AG09319 (cell line): ENCODE measurements around the gene MEGF11.

Source experiments
- DNase-seq: peaks from one replicate; pipeline ENCODE4 v3.0.0-alpha.2; 2010; ENCODE audit warnings: low read depth; ENCODE audit errors: extremely low read depth
- TF ChIP-seq, protein P1 (sequence below): IDR thresholded peaks from 2 replicates; pipeline ENCODE4 v1.5.1; 2011; ENCODE audit warnings: low read depth, mild to moderate bottlenecking, inconsistent platforms, low read length, moderate library complexity

Gene MEGF11

DNA sequence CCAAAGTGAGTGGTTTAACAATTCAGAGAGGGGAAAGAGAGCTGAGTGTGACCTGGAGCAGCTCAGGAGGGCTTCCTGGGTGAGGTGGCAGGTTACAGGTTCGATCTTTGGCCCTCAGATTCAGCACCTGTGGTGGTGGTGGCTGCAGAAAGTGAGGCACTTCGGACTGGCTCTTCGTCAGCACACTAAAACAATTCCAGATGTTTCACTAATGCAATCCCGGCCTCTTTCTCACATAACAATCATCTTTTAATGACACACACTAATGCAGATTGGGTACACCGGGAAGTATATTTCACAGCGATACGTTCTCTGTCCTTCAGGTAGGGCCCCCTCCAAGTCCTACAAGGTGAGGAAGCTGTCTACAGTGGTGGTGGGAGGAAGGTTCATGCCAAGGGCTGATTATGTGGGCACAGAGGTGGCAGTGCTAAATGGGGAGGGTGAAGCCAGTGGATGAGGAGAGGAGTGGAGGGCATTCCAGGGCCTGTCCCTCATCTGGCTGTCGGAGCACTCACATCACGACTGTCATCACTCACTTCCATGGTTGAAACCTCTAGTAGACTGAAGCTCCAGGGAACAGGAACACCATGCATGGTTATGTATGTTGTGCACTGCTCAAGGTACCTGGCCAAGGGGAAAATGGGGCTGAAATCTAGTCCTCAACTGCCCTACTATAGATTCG, 213.2 kb downstream of the MEGF11 start:
- TF ChIP-seq, protein P1, sequence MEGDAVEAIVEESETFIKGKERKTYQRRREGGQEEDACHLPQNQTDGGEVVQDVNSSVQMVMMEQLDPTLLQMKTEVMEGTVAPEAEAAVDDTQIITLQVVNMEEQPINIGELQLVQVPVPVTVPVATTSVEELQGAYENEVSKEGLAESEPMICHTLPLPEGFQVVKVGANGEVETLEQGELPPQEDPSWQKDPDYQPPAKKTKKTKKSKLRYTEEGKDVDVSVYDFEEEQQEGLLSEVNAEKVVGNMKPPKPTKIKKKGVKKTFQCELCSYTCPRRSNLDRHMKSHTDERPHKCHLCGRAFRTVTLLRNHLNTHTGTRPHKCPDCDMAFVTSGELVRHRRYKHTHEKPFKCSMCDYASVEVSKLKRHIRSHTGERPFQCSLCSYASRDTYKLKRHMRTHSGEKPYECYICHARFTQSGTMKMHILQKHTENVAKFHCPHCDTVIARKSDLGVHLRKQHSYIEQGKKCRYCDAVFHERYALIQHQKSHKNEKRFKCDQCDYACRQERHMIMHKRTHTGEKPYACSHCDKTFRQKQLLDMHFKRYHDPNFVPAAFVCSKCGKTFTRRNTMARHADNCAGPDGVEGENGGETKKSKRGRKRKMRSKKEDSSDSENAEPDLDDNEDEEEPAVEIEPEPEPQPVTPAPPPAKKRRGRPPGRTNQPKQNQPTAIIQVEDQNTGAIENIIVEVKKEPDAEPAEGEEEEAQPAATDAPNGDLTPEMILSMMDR, result no peak
- DNase-seq, result no peak

DNA sequence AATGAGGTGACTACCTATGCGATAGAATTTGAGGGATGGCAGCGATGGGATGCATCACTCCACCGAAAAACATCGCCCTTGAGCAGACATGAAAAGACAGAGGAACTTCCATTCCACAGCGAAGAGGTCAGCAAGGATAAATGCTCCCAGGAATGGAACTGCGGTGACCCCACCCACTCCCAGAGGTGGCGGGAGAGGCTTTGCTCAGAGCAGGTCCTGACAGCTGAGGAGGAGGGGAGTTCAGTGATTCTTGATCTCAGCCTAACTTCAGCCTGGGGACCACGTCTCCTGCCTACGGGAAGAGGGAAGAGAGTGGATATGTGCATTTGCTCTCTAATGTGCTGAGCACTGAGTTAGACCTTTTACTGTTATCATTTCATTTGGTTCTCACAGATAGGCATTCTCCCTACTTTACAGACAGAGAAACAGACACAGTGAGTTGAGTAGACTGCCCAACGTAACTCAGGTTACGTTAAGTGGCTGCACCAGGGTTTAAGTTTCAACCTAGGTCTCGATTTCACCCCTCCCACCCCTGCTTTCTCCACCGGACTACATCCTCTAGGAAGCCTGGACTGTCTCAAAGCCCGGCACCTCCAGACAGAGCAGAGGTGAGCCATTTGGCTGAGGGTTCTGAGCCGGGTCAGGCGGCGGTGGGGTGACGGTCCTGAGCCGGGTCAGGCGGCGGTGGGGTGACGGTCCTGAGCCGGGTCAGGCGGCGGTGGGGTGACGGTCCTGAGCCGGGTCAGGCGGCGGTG, 214.3 kb downstream of the MEGF11 start:
- no peak for DNase-seq
- TF ChIP-seq, protein P1, result no peak

DNA sequence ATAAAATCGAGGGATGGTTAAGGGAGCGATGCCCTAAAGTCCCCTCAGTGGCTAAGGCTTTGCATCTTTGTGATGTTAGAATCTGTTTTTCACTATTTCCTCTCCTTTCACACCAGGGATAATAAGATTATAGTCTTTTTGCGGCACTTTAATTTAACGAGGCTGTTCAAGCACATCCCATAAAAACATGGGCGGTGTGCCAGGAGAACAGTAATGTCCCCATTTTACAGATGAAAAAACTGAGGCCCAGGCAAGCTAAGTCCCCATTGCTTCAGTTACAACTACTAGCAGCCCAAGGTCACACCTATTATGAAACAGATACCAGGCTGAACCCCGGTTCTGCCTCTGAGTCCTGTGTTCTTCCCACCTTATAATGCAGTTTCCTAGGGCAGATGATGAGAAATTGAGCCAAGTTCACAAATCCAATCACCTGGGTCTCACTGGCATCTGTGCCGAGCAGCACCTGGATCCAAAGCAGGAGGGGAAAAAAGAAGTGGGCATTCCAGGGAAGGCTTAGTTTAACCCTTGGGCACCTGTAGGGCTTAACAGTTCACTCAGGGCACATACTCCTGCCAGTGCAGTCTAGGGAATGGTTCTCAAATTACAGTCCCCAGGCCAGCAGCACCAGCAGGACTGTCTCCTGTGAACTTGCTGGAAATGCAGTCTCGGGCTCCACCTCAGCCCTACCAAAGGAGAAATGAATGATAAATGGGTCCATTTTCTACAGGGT, 215.0 kb downstream of the MEGF11 start:
- no peak for DNase-seq
- TF ChIP-seq, protein P1, result no peak

DNA sequence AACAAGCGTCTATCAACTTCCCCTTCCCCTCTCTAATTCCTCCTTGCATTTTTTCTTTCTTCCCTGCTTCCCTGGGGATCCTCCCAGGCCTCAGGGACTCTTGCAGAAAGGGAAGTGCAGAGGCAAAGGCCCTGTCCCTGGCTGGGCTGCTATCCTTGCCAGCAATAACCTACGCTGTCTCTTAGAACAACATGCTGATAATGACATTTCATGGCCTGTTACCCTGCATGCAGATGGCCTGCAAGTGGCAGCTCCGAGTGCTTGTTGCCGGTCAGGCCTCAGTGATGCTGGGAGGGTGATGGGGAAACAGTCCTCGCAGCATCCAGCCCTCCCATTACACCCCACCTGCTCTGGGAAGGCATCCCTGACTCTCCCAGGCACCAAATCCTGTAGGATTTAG, 216.7 kb downstream of the MEGF11 start:
- DNase-seq, result no peak
- TF ChIP-seq, protein P1, result no peak

DNA sequence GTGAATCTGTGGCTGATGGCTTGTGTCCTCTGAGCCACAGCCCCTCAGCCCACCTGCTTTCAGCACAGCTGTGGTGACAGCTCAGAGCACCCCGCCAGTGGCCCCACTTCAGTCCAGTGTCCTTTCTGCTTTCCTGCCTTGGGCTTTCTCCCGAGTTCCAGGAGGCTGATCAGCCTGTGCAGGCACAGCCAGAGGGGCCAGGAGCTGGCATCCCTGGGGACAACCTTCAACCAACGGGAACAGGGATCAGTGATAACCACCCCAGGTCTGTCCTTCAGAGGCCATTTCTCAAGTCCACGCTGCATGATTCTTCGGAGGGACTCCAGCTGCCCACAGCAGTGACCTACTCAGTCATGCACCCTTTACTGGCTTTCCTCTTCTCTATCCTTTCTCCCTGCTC, 217.6 kb downstream of the MEGF11 start:
- TF ChIP-seq, protein P1, result no peak
- DNase-seq, result no peak

DNA sequence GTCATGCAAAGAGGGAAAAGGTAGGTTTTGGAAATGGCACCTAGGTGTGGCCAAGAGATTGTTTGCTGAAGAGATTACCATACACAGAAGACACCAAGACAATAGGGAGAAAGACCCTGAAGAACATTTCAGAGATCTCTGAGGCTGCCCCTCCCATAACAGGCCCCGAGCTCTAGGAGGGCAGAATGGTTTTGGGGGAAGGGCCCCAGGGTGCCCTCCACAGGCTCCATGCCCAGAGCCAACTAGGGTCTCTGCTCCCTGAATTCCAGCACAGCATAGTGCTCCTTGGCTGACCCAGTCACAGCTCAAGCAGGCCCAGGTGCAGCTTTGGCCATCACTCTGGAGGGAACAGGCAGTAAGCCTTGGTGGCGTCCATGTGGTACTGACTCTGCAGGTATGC, 220.4 kb downstream of the MEGF11 start:
- TF ChIP-seq, protein P1, result no peak
- no peak for DNase-seq

DNA sequence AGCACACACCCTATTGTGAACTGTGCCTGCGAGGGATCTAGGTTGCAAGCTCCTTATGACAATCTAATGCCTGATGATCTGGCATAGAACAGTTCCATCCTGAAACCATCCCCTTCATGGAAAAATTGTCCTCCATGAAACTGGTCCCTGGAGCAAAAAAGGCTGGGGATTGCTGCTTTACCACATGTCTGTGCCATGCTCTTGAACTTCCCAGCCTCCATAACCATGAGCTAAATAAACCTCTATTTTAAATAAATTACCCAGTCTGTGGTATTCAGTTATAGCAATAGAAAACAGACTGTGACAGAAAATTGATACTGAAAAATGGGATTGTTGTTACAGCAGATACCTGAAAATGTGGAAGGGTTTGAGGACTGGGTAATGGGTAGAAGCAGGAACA, 221.5 kb downstream of the MEGF11 start:
- DNase-seq, result no peak
- TF ChIP-seq, protein P1, result no peak
